ENCODE data around the gene RPL10A.

DNA sequence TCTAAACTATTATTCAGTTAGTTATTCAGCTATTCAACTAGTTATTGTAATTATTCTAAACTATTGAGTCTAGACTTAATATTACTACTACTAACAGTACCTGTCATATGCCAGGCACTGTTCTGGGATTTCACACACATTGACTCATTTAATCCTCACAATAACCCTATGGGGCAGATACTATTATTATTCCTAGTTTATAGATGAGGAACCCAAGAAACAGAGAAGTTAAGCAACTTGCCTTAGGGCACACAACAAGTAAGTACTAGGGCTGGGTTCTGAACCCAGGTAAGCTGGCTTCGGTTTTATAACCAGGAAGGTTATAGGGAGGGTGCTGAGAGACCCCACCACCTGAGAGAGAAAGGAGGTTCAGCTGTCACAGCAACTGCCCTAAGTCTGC lies 20.9 kb downstream of the RPL10A start:
- TF ChIP-seq, protein P1, sequence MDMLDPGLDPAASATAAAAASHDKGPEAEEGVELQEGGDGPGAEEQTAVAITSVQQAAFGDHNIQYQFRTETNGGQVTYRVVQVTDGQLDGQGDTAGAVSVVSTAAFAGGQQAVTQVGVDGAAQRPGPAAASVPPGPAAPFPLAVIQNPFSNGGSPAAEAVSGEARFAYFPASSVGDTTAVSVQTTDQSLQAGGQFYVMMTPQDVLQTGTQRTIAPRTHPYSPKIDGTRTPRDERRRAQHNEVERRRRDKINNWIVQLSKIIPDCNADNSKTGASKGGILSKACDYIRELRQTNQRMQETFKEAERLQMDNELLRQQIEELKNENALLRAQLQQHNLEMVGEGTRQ (IDR thresholded peaks at IDR 0.05): no peak
- TF ChIP-seq SMC3 (IDR thresholded peaks at IDR 0.05): no peak
- no peak for TF ChIP-seq CEBPB (IDR thresholded peaks at IDR 0.05)
- no peak for TF ChIP-seq CHD4 (IDR thresholded peaks at IDR 0.05; ENCODE audit: borderline replicate concordance)
- TF ChIP-seq, protein P2, sequence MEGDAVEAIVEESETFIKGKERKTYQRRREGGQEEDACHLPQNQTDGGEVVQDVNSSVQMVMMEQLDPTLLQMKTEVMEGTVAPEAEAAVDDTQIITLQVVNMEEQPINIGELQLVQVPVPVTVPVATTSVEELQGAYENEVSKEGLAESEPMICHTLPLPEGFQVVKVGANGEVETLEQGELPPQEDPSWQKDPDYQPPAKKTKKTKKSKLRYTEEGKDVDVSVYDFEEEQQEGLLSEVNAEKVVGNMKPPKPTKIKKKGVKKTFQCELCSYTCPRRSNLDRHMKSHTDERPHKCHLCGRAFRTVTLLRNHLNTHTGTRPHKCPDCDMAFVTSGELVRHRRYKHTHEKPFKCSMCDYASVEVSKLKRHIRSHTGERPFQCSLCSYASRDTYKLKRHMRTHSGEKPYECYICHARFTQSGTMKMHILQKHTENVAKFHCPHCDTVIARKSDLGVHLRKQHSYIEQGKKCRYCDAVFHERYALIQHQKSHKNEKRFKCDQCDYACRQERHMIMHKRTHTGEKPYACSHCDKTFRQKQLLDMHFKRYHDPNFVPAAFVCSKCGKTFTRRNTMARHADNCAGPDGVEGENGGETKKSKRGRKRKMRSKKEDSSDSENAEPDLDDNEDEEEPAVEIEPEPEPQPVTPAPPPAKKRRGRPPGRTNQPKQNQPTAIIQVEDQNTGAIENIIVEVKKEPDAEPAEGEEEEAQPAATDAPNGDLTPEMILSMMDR (IDR thresholded peaks at IDR 0.05): no peak
- no peak for TF ChIP-seq POLR2A (IDR thresholded peaks at IDR 0.05; ENCODE audit: low read length)
- no peak for TF ChIP-seq RCOR1 (IDR thresholded peaks at IDR 0.05; ENCODE audit: low read depth, low read length)
- TF ChIP-seq, protein P3, sequence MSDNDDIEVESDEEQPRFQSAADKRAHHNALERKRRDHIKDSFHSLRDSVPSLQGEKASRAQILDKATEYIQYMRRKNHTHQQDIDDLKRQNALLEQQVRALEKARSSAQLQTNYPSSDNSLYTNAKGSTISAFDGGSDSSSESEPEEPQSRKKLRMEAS (IDR thresholded peaks at IDR 0.05): no peak
- no peak for TF ChIP-seq MYC (IDR thresholded peaks at IDR 0.05; ENCODE audit: borderline replicate concordance, low read length)

Measured in A549 (cell line).